GM18505 (cell line): ENCODE measurements around the gene GRK5.
A peak's percentile ranks its signal among the peaks of the same experiment; 100 is the strongest.

ENCODE experiments used
- ATAC-seq: cut with Tn5 transposase; IDR thresholded peaks from one replicate; pipeline ENCODE4 v1.9.1; 2021; ENCODE audit not compliant: unreplicated experiment
- POLR2A ChIP-seq: IDR thresholded peaks from 4 replicates; pipeline ENCODE4 v1.6.1; 2011; ENCODE audit warnings: borderline replicate concordance; ENCODE audit not compliant: insufficient read depth, insufficient read length; ENCODE audit errors: extremely low read depth

GRK5 gene

GRCh38 chr10:119290301-119291048, 83.1 kb downstream of the GRK5 start:
- no peak for TF ChIP-seq POLR2A
- no peak for ATAC-seq

- no peak for TF ChIP-seq POLR2A
- ATAC-seq = no peak
Measured at GRCh38 chr10:119291223-119291900, 84.0 kb downstream of the GRK5 start.

GRCh38 chr10:119292968-119293760, 85.8 kb downstream of the GRK5 start:
- ATAC-seq = no peak
- TF ChIP-seq POLR2A = no peak

GRCh38 chr10:119296703-119297102, 89.3 kb downstream of the GRK5 start:
- no peak for ATAC-seq
- TF ChIP-seq POLR2A = no peak

GRCh38 chr10:119297207-119297968, 90.0 kb downstream of the GRK5 start:
- no peak for ATAC-seq
- no peak for TF ChIP-seq POLR2A

GRCh38 chr10:119298810-119299209, 91.4 kb downstream of the GRK5 start:
- TF ChIP-seq POLR2A = no peak
- no peak for ATAC-seq

- no peak for TF ChIP-seq POLR2A
- ATAC-seq = no peak
Measured at GRCh38 chr10:119299531-119299930, 92.2 kb downstream of the GRK5 start.

- no peak for TF ChIP-seq POLR2A
- peak; percentile 30 for ATAC-seq
Measured at GRCh38 chr10:119301397-119301796, 94.0 kb downstream of the GRK5 start.

GRCh38 chr10:119302172-119302571, 94.8 kb downstream of the GRK5 start:
- ATAC-seq = no peak
- no peak for TF ChIP-seq POLR2A

- no peak for TF ChIP-seq POLR2A
- ATAC-seq = no peak
Measured at GRCh38 chr10:119302591-119303253, 95.4 kb downstream of the GRK5 start.

GRCh38 chr10:119303886-119304285, 96.5 kb downstream of the GRK5 start:
- ATAC-seq = no peak
- TF ChIP-seq POLR2A = no peak

GRCh38 chr10:119304541-119304940, 97.2 kb downstream of the GRK5 start:
- no peak for ATAC-seq
- no peak for TF ChIP-seq POLR2A
